ENCODE measurements around the gene E2F3. TPM values are rescaled to one million over a fixed set of nuclear protein-coding genes. Genes with fewer than 3 reads are reported as not detected.

Gene E2F3
- total and polyA plus RNA-seq, 8 donors = 0.51 to 4.4 (median 1.2) TPM

DNA sequence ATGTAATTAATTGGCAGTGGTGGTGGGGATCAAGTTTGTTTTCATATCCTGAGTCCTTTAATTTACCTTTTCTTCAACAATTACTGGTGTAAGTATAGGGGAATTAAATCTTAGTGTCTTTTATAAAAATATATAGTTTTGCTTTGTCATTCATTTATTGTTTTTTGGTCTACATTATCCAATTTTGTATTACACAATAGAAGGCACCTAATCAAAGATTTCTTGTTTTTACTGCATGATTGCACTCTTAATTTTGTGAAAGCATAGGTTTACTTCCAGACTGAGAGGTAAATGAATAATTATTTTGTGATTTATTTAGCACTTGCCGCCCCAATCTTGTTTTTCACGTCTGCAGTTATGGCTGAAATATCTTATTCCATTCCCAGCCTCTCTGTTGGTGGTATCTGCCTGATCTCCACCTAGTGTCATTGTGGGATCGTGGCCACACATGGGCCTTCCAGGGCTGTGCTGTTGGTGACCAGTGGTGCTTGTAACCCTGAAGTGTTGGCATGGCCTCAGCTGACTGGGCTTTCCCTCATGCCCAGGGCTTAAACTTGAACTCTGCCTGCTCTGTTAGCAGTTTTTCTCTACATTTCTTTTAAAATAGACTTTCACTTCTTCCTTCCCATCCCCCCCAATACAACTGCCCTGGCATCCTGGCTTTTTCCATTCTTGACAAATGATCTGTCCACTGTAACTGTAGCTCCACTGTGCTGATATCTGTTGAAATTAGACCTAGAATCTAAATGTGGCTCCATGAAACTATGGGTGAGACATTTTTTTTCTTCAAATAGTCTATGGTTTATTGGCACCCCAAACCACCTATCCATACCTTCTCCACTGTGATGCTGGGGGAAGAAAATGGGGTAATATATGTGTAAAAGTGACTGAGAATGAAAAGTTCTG, 24.8 kb downstream of the E2F3 start:
- FAIRE-seq (no peak), DNase-seq (no peak), ATAC-seq (no peak)
- Histone ChIP-seq H3K27ac (no peak overlapping the region), H3K27me3 (no peaks in the 10 kb centered on the region), H3K9me3 (no peaks in the 10 kb centered on the region), H3K4me1 (no peaks in the 10 kb centered on the region), H3K4me3 (no peak overlapping the region), H3K36me3 (no peaks in the 10 kb centered on the region)
- 90 to 93% methylated on average over 3 of the region's 3 CpGs for WGBS, 2 donors
- intact Hi-C loops (cut with DNase I) = no loop called here
- TF ChIP-seq, protein P1, sequence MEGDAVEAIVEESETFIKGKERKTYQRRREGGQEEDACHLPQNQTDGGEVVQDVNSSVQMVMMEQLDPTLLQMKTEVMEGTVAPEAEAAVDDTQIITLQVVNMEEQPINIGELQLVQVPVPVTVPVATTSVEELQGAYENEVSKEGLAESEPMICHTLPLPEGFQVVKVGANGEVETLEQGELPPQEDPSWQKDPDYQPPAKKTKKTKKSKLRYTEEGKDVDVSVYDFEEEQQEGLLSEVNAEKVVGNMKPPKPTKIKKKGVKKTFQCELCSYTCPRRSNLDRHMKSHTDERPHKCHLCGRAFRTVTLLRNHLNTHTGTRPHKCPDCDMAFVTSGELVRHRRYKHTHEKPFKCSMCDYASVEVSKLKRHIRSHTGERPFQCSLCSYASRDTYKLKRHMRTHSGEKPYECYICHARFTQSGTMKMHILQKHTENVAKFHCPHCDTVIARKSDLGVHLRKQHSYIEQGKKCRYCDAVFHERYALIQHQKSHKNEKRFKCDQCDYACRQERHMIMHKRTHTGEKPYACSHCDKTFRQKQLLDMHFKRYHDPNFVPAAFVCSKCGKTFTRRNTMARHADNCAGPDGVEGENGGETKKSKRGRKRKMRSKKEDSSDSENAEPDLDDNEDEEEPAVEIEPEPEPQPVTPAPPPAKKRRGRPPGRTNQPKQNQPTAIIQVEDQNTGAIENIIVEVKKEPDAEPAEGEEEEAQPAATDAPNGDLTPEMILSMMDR (IDR thresholded peaks at IDR 0.05) = no peak

DNA sequence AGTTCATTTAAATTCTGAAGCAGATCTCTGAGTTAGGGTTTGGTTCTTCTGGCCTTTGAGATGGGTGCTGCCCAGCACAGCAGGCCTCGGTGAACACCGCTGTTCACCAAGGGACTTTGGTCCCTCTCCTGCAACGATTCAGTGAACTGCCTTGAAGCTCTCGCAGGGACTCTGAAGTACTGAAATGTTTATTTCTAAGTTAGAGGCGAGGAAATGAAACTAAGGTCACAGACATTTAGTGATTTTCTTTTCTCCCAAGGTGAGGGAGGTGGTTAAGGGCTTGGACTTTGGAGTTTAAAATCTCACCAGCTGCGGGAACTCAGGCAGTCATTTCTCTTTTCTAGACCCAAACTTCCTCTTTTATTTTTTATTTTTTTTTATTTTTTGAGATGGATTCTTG, 26.2 kb downstream of the E2F3 start:
- FAIRE-seq (no peak), DNase-seq (no peak), ATAC-seq (no peak)
- Histone ChIP-seq H3K36me3 (no peaks in the 10 kb centered on the region), H3K4me1 (no peaks in the 10 kb centered on the region), H3K27me3 (no peaks in the 10 kb centered on the region), H3K27ac (no peak overlapping the region), H3K9me3 (no peaks in the 10 kb centered on the region), H3K4me3 (no peak overlapping the region)
- intact Hi-C loops (cut with DNase I) = no loop called here
- 61 to 63% methylated on average over 6 of the region's 6 CpGs for WGBS, 2 donors
- TF ChIP-seq, protein P1 (IDR thresholded peaks at IDR 0.05) = no peak

DNA sequence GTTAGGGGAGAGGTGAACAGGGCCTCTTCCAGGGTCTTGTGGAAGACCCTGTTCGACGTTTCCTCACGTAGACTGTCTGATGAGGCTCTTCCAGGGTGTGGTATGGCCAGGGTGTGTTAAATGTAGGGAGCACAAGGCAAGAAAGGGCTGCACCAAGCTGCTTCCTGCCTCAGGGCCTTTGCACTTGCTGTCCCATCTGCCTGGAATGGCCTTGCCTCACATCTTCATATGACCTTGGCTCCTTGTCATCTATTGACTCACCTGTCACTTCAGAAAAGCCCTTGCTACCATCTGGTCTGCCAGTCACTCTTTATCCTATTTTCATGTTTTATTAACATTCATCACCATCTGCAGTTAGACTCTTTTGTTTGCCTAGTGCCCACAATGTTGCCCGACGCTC, 31.0 kb downstream of the E2F3 start:
- TF ChIP-seq, protein P1 (IDR thresholded peaks at IDR 0.05) = no peak
- 90 to 91% methylated on average over 5 of the region's 5 CpGs for whole genome bisulfite sequencing, 2 donors
- no peaks in the 10 kb centered on the region for H3K9me3 ChIP-seq
- H3K4me1 ChIP-seq = no peaks in the 10 kb centered on the region
- no peaks in the 10 kb centered on the region for H3K36me3 ChIP-seq
- no peaks in the 10 kb centered on the region for H3K27me3 ChIP-seq
- intact Hi-C loops (cut with DNase I) = no loop called here
- ATAC-seq (no peak), FAIRE-seq (no peak), DNase-seq (no peak)
- no peak overlapping the region for H3K27ac ChIP-seq
- no peak overlapping the region for H3K4me3 ChIP-seq

DNA sequence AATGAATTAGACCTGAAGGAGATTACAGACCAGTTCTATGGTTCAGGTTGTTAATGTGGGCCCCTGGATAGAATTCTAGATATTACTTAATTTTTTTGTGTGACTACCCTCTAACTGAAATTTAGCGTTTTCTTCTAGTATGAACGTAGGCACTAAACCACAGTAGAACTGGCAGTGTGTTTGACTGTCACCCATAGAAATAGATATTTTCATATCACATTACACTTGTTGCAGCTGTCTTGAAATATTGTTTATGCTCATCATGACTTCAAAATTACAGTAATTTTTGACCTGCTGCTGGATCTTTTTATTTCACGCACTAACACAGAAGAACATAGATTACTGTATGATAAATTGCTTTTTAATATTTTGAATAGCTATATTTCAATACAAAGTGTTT, 31.6 kb downstream of the E2F3 start:
- Histone ChIP-seq H3K36me3 (no peaks in the 10 kb centered on the region), H3K27ac (no peak overlapping the region), H3K9me3 (no peaks in the 10 kb centered on the region), H3K27me3 (no peaks in the 10 kb centered on the region), H3K4me3 (no peak overlapping the region), H3K4me1 (no peaks in the 10 kb centered on the region)
- no peak for ATAC-seq
- no peak for DNase-seq
- no peak for FAIRE-seq
- intact Hi-C loops (cut with DNase I) = no loop called here
- WGBS, 2 donors = 96% methylated on average over 3 of the region's 3 CpGs
- TF ChIP-seq, protein P1 (IDR thresholded peaks at IDR 0.05) = no peak

DNA sequence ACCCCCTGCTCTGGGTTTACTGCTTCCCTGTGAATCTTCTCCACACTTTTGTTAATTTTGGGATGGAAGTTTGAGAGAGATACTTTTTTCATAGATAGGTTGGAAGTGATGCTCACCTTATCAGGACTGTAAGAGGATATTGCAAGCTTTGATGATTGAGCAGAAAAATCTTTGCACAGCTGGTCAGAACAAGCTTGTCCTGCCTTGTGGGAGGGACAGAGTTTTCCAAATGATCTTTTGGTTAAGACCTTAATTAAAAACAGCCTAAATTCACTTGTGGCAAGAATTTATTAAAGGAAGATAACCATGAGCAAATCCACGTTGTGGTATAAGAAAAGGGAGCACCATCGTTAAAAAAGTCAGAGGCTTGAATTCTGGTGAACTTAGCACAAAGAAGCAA, 32.2 kb downstream of the E2F3 start:
- DNase-seq = no peak
- intact Hi-C loops (cut with DNase I) = no loop called here
- no peaks in the 10 kb centered on the region for H3K4me1 ChIP-seq
- no peak overlapping the region for H3K27ac ChIP-seq
- no peak overlapping the region for H3K4me3 ChIP-seq
- H3K36me3 ChIP-seq = no peaks in the 10 kb centered on the region
- no peaks in the 10 kb centered on the region for H3K9me3 ChIP-seq
- WGBS, 2 donors = 86 to 90% methylated on average over 2 of the region's 2 CpGs
- H3K27me3 ChIP-seq = no peaks in the 10 kb centered on the region
- FAIRE-seq = no peak
- TF ChIP-seq, protein P1 (IDR thresholded peaks at IDR 0.05) = no peak
- ATAC-seq = no peak

Data from pancreas (tissue), 10 donors.